Islet of Langerhans (tissue), 1 donor: ENCODE results near the gene RAP1B.

ENCODE experiments used
- FAIRE-seq: peaks from one replicate; lab custom pipeline; 2011; peaks lifted over from hg19 to GRCh38; lab: Jason Lieb, UNC

The RAP1B gene

DNA sequence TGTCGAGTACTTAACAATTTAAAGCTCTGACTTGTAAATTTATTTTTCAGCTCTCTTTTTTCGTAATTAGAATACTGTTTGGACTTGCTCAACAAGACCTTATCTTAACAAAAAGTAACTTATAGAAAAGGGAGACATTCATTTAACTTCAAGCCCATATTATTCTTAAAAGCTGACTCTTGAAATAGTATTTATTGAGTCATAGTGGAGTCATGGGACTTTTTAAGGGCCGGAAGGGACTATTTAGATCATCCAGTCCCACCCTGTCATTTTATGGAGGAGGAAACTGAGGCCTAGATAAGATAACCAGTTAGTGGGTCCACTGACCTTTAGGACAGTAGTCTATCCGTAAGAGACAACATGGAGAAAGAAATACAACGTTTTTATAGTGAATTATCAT lies 1.5 kb downstream of the RAP1B start:
- no peak for FAIRE-seq

DNA sequence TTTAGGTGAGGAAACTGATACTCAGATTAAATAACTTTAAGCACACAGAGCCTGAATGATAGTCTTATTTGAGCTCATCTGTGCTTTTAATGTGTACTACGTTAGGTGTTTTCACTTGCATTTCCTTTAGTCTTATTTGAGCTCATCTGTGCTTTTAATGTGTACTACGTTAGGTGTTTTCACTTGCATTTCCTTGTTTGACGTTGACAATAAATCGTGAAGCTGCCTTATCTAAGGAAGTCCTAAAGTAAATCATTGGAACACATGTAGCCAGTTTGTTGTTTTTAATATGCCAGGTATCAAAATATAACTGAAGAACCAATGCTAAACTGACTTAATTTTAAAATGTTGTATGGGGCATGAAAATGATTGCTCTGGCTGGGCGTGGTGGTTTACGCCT lies 2.0 kb downstream of the RAP1B start:
- FAIRE-seq = peak; percentile 88

DNA sequence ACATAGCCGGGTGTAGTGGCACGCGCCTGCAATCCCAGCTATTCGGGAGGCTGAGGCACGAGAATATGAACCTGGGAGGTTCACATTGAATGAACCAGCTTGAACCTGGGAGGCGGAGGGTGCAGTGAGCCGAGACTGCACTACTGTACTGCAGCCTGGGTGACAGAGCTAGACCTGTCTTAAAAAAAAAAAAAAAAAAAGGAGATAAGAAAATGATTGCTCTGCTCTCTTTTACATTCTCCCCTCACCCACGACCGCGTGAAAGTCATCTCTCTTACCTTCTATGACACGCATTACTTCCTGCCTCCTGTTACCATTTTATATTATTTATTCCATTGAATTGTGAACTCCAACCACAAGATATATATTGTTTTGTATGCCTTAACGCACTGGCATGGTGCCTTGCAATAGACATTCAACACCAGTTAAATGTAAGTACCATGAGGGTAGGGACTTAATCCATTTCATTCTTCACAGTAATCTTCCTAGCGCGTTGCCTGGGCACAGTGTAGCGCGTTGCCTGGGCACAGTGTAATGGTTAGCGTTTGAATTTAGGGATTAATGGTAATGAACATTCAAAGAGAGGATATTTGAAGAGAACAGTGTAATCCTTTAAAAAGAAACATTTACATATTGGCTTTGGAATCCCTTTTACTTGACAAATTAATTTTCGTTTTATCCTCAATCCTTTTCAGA lies 2.7 kb downstream of the RAP1B start:
- FAIRE-seq = no peak

DNA sequence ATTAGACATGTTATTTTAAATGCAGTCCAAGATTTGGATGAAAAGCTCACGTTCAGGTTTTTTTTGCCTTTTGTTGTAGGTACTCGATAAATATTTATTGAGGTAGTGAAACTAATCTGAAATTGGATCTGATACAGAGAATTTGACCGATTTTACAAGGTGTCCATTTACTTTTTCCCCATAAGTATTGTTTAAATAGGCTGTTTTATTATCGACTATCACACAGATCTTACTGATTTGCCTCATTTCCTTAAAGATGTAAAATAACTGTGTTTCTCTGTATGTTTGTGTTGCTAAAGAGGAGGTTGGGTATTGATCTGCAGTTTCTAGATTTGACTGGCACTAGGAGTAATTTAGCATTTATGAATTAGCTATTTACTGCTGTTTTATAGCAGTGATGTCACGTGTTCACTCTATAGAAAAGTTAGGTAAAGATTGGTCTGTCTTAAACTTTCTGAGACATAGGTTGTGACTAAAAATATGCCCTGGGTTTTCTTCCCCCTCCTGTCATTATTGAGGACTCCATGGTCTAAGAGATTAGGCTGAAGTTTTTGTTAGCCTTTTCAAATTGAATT lies 3.5 kb downstream of the RAP1B start:
- no peak for FAIRE-seq

DNA sequence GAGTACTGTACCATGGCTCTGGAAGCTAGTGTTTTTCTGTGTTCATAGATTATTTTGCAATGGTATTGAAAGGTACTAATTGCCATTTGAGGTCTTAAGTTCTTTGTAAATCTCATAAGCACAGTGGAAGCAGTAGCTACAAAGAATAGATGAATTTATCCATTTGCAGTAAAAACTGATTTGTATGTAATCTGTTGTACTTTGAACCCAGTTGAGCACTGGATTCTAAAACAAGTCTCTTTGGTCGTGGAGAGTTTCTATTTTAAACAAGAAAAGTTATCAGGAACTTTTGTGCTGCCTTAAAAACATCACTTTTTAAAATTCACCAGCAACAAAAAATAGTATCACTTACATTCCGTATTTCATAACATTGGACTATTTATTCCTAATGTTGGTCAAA lies 4.1 kb downstream of the RAP1B start:
- FAIRE-seq = no peak

DNA sequence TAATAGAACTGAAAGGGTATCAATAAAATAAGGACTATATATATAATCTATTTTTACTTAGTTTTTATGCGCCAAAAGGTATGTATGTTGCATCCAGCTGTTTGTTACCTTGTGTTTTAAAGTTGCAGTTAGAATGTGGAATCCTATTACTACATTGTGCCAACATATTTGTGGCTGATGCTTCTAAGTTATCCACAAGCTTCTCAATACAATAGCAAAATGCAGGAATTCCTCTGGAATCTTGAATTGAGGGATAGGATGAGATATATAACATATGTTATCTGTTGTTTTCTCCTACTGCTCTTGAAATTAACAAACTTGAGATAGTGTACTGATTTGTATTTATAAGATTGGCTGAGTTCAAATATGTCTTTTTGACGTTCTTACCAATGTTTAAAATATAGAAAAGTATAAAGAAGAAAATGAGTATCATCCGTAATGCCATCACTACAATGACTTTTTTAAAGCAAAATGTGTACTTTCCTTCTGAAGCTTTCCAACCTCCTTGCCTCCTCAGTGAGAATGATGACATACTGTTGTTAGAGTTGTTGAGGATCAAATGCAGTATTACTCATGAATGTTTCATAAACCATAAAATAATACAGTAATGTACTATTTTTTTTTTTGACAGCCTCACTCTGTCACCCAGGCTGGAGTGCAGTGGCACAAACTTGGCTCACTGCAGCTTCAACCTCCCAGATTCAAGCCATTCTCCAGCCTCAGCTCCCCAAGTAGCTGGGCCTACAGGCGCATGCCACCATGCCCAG lies 6.6 kb downstream of the RAP1B start:
- FAIRE-seq = no peak

DNA sequence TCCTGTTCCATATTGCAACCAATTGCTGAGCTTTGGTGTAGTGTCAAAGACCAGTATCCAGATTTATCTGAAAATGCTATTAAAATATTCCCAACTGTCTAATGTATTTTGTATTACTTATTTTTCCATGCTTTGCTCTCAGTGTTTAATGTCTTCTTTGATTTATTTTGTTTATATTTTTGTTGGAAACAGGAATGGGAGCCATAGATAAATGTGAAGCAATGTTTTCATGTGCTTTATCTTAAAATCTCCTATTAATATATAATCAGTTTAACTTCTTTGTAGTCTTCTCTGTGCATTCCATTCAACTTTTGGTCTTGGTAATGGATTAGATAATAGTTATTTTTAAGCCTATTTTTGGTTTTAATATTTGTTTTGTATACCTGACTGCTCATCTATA lies 8.8 kb downstream of the RAP1B start:
- FAIRE-seq = no peak

DNA sequence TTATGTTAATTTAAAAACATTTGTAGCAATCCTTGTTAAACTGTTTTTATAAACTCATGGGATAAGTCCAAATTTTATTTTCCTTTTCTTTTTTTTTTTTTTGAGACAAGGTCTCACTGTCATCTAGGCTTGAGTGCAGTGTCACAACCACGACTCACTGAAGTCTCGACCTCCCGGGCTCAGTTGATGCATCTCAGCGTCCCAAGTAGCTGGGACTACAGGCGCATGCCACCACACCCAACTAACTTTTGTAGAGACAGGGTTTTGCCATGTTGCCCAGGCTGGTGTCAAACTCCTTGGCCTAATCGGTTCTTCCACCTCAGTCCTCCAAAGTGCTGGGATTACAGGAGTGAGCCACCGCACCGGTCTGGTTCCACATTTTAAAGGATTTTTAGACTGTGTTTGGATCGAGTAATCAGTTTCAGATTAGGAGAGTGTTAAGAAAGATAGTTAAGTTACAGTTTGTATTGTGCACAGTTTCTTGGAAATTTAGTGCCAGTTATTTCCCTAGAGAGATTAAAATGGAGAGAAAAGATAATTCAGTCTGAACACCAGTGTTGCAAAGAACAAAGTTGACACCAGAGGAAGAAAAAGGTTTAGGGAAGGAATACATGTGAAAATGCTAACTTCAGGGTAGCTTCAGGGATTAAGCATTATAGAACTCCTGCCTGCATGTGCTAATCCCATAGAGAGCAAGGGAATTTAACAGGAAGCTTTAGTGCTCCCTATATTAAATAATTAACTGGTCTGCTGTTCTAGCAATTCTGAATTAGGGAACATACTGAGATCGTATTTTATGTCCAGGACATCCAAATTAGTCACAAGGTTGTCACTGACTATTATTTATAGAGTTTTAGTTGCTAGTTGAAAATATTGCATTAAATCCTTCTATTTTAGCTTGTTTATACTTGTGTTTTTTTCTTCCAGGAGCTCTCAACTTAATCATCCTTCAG lies 10.1 kb downstream of the RAP1B start:
- no peak for FAIRE-seq

DNA sequence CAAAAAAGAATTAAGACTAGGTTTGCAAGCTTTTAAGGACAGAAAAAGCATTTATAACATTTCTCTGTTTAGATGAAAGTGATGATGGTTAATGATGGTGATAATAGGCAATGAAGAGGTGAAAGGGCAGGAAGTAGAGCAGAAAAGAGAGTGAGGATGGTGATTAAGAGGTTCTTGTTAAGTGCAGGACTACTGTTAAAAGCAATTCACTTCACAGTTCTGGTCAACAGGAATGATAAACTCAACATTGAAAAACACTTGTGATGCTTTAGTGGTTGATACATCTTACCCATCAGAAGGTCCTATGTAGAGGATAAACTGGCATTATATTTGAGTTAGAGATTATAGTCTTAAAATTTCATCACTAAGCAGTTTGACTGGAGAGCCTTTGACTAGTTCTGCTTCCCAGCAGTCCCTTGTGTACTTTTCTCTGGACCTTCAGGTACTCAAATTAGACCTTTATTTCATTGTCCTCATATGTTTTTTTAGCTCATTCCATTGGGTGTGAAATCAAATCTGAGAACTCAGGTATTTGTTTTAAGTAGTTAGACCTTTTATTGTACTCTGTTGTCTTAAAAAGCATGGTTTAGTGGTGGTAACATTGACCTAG lies 10.9 kb downstream of the RAP1B start:
- peak; percentile 66 for FAIRE-seq

DNA sequence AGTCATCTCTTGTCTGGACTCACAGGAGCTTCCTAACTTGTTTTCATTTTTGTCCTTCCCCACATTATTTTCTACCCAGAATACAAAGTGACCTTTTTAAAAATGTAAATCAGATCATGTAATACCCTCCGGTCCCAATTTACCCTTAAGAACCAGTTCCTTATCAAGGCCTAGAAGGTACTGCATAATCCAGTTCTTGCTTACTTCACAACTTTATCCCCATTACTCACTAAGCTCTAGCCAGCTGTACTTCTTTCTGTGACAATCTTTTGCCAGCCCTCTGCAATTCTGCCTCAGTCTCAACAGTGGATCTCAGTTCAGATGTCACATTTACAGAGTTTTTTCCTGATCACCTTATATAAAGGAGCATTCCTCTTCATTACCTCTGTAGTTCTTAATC lies 11.6 kb downstream of the RAP1B start:
- FAIRE-seq = no peak

DNA sequence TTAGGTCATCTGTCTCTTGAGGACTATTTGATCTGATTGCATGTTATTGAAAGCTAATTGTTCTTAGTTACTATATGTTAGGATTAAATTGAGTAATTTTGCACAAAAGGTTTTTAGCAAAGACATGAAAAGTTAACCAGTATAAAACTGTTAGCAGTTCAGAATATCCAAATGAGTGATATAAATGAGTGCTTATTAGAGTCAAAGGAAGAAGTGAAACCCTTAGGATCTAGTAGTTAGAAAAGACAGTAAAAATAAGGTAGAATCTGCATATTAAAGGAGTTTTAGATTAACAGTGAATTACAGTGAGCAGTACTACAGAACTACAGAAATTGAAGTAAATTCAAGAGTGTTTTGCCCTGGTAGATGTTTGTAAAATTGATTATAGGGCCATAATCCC lies 12.4 kb downstream of the RAP1B start:
- FAIRE-seq = no peak

DNA sequence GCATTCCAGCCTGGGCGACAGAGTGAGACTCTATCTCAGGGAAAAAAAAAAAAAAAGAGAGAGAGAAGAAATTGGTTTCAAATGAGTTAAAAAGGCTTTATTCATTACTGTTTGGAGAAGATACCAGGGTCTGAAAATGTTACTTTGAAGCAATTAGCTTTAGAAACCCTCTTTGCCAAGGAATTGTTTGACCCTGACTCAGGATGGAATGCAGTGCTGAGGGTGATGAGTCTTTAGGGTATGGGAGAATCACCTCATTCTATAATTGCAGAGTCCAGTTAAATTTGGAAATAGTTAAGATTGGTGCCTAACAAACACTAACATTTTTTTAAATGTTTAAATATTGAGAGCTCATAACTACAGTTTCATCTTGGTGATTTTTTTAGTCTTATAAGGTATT lies 13.3 kb downstream of the RAP1B start:
- no peak for FAIRE-seq

DNA sequence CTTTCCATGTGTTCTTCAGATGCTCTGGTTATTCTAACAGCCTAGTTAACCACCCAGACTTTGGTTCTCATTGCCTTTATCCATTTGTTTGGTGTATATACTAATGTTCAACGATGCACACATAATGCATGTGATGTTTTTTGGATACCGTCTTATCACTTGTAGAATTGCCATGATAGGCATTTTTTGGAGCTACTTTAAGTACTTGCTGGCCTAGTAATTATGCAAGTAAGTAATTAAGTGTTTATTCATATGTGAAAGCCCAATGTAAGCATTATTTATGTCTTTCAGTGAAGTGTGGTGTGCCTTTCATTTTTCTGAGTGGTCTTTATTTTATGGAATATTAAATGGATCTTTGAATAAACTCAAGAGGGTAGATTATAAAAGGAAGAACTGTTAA lies 14.2 kb downstream of the RAP1B start:
- FAIRE-seq = no peak

DNA sequence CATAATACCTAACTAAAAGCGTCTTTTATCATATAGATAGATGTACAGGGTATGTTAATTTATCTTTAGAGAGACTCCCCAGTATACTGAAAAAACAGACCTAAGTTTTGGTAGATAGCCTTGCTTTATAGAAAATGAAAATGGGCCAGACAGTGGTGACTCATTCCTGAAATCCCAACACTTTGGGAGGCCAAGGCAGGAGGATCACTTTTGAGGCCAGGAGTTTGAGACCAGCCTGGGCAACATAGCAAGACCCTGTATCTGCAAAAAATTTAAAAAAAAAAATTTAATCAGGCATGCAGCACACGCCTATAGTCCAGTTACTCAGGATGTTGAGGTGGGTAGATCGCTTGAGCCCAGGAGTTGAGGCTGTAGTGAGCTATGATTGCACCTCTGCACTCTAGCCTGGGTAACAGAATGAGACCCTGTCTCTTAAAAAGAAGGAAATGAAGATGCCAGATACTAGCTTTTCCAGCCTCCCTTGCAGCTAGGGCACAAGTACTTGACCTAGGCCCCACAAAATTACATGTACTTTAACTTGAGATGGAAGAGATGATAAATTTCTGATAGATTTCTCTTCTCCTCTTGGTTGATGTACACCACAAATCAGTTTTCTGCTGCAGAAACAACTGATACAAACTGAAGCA lies 17.1 kb downstream of the RAP1B start:
- no peak for FAIRE-seq

DNA sequence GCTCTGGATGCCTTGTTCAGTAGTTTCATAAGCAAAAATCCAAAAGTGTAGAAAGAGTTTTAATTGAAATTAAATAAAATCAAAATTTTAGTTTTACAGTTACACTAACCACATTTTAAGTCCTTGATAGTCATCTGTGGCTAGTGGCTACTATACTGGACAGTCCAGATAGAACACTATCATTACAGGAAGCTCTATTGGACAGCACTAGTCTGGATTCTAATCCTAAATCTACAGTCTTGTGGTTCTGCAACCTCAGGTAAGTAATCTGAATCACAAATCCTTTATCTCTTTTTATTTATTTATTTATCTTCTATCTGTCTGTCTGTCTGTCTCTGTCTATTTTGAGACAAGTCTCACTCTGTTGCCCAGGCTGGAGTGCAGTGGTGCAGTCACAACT lies 18.0 kb downstream of the RAP1B start:
- FAIRE-seq = no peak

DNA sequence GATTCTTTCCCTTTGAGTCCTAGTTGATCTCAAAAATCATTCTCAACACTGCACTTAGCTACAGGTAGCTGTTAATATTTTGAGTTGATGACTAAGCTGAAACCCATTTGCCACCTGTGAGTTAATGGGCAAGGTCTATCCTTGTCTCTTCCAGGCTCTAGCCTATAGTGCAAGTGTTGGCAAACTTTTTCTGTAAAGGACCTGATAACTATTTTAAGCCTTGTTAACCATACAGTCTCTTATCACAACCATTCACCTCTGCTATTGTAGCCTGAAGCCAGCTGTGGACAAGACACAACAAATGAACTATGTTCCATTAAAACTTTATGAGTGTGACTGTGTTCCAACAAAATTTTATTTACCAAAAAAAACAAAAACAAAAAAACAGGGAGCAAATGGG lies 19.4 kb downstream of the RAP1B start:
- FAIRE-seq = no peak

DNA sequence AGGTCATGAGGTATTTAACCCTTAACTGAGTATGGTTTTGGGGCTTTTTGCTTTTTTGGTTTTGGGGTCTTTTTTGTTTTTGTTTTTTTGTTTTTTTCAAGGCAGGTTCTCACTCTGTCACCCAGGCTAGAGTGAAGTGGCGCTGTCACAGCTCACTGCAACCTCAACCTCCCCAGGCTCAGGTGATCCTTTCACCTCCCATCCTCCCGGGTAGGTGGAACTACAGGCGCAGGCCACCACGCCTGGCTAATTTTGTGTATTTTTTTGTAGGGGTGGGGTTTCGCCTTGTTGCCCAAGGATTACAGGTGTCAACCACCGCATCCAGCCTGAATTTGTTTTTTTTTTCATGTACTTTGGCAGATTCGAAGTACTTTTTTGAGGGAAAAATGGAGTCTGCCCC lies 19.9 kb downstream of the RAP1B start:
- no peak for FAIRE-seq

DNA sequence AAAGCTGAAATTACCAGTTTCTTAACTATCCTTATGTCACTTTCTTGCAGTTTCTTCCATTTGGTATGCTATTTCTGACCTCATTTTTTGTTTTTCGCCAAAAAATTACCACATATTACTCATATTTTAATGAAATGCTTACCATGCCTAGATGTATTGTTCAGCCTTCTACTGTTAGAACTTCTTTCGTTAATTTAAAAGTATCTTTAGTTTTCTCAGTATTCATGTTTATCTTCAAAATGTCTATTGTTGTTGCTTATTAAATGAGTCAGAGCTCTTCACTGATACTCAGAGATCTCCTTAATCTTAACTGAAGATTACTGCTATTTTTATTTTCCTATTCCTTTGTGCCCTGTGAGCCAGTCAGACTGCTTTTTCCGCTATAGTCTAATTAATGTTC lies 20.5 kb downstream of the RAP1B start:
- no peak for FAIRE-seq

DNA sequence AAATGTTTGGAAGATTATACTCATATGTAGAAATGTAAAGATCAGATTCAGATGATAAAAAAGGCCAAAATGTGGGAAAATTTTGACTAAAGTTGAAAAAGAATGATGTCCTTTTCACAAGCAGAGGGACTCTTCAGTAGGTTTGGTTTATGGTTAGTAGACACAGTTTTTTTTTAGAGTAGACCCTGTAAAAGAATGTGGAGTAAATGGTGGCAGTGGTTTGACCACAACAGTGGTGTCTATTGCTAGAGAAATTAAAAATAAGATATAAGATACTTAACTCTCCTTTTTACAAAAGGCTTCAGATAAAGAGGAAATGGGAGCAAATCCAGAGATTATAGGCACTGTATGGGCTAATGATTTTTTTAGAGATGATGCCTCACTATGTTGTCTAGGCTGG lies 21.8 kb downstream of the RAP1B start:
- FAIRE-seq = no peak

DNA sequence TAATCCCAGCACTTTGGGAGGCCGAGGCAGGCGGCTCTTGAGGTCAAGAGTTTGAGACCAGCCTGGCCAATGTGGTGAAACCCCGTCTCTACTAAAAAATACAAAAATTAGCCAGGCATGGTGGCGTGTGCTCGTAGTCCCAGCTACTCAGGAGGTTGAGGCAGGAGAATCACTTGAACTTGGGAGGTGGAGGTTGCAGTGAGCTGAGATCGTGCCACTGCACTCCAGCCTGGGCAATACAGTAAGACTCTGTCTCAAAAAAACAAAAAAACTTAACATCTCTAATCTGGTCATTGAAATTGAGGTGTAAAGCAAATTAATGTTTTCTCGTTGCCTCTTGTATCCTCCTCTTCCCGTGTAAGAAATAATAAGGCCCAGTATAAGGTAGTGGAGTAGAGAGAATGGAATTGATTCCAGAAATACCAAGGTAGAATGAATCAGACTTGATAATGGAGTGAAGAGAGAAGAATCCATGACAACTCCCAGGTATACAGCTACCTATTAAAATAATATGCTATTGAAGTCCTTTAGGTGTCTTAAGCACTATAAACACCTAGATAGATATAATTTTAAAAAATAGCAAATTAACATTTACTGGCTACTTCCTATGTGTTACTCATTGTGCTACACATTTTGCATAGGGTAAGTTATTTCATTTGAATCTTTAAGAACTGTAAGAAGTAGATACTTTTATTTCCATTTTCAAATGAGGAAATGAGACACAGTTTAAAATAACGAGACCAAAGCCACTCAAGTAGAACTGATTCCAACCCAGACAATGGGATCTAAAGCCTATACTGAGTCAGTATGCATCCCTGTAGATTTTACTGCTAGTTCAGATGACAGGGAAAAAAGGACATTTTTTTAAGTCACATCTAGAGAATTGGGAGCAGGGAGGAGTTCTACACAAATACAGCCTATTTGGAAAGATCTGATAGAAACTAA lies 23.2 kb downstream of the RAP1B start:
- FAIRE-seq = no peak

DNA sequence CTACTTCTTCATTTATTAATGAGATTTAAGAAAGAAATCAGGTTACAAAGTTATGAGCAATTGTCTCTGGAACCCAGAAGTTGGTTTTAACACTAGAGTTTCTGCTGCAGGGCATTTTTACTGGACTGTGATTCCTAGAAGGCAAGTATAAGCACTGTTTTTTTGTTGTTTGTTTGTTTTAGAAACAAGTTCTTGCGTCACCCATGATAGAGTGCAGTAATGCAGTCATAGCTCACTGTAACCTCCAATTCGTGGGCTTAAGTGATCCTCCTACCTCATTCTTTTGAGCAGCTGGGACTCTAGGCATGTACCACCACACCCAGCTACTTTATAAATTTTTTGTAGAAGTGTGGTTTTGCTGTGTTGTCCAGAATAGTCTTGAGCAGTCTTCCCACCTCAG lies 25.6 kb downstream of the RAP1B start:
- FAIRE-seq = no peak
